A673 (cell line): ENCODE measurements around the gene ITFG1. TPM values are rescaled to one million over a fixed set of nuclear protein-coding genes. Genes with fewer than 3 reads are reported as not detected.
A peak's percentile ranks its signal among the peaks of the same experiment; 100 is the strongest.

ENCODE experiments used
- BruUV-seq: library from RNA; stranded (reverse); fragments of 400-500 nt; replicated peaks from 2 replicates; lab custom pipeline; 2021; lab: Mats Ljungman, UMichigan
- CTCF ChIA-PET: fragments of 300-600 bp; sonication (Branson Sonifier 250); formaldehyde crosslinking; loops from one replicate; lab custom pipeline; 2022; ENCODE audit warnings: antibody characterized with exemption; lab: Charles Lee
- POLR2A ChIA-PET: fragments of 300-600 bp; sonication (Branson Sonifier 250); formaldehyde crosslinking; loops from one replicate; lab custom pipeline; 2022; ENCODE audit warnings: antibody characterized with exemption; ENCODE audit not compliant: low non-redundant PET; lab: Charles Lee
- DNase-seq: peaks from one replicate; pipeline ENCODE4 v3.0.0-alpha.2; 2015; ENCODE audit warnings: low spot score
- H3K27ac ChIP-seq: fragments of 200-600 bp; sonication (generic); 2 replicates; pipeline ENCODE4 v1.5.1; 2016; ENCODE audit warnings: mixed run types, low read depth, mild to moderate bottlenecking, mixed read lengths, antibody characterized with exemption, low read length; ENCODE audit not compliant: poor library complexity, severe bottlenecking
- H3K27me3 ChIP-seq: fragments of 200-600 bp; sonication (generic); replicated peaks from 2 replicates; pipeline ENCODE4 v1.6.1; 2017; ENCODE audit warnings: mixed run types, low read depth, mild to moderate bottlenecking, mixed read lengths, antibody characterized with exemption, low read length; ENCODE audit not compliant: insufficient read depth, poor library complexity
- H3K36me3 ChIP-seq: fragments of 200-600 bp; sonication (generic); 2 replicates; pipeline ENCODE4 v1.6.1; 2016; ENCODE audit warnings: mixed run types, mild to moderate bottlenecking, mixed read lengths, antibody characterized with exemption, low read length; ENCODE audit not compliant: insufficient read depth, poor library complexity, severe bottlenecking
- H3K4me1 ChIP-seq: fragments of 200-600 bp; sonication (generic); 2 replicates; pipeline ENCODE4 v1.6.1; 2017; ENCODE audit warnings: mixed run types, mild to moderate bottlenecking, mixed read lengths, antibody characterized with exemption, low read length; ENCODE audit not compliant: insufficient read depth, poor library complexity, severe bottlenecking
- H3K4me3 ChIP-seq: fragments of 200-600 bp; sonication (generic); 2 replicates; pipeline ENCODE4 v1.5.1; 2016; ENCODE audit warnings: low read depth, mixed run types, mild to moderate bottlenecking, mixed read lengths, low read length; ENCODE audit not compliant: poor library complexity, severe bottlenecking
- H3K9me3 ChIP-seq: fragments of 200-600 bp; sonication (generic); 2 replicates; pipeline ENCODE4 v1.6.1; 2016; ENCODE audit warnings: mixed run types, low read depth, mild to moderate bottlenecking, mixed read lengths, antibody characterized with exemption, low read length; ENCODE audit not compliant: poor library complexity, severe bottlenecking
- EZH2 ChIP-seq: fragments of 200-600 bp; sonication (generic); IDR thresholded peaks from 2 replicates; pipeline ENCODE4 v1.6.1; 2017; ENCODE audit warnings: borderline replicate concordance, low read depth, mild to moderate bottlenecking, mixed read lengths, antibody characterized with exemption, low read length; ENCODE audit not compliant: poor library complexity, severe bottlenecking
- intact Hi-C: fragments of 100-400 bp; cut with micrococcal nuclease; formaldehyde crosslinking; loops from one replicate; pipeline ENCODE4 v1.10.0; 2022; ENCODE audit not compliant: unreplicated experiment
- total RNA-seq: library from RNA; stranded (reverse); gene quantifications from 2 replicates; pipeline ENCODE4 v1.2.3, GENCODE V29; 2021
- TF ChIP-seq, protein P1 (sequence below): fragments of 300-800, 200-600 bp; sonication (generic); conservative IDR thresholded peaks from 2 replicates; pipeline ENCODE4 v1.5.1; 2017; ENCODE audit warnings: low read depth, mild to moderate bottlenecking, antibody characterized with exemption, low read length, moderate library complexity, mixed read lengths

Gene ITFG1
- total RNA-seq, 1 experiment from 2014 or later, result 40.1 TPM

DNA sequence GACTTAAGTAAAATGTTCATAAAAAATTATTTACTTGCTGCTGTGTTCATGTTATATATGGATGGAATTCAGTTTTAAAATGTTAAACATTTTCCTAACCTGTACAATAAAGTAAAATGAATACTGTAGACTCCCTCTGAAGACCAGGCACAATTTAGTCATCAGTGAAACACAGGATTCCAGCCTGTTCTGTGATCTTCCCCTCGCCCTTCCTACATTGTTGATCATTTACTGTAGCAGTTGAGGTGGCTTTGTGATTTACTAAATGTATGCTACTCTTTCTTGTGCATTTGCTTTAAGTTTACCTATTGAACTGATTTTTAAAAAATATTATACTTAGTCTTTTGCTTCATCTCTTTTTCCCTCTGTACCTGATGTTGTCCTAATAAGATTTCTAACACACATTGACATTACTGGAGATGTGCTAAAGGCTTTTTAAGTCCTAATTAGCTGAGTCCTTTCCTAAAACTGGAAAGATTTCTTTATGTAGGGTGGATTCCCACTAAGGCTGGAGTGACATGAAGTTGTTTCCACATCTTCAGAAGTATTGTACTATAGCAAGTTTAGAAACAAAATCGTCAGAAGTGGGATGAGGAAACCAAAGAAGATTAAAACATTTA lies 38.3 kb upstream of the ITFG1 start:
- Histone ChIP-seq H3K27ac (no peak overlapping the region), H3K36me3 (peaks cover 15% of the 10 kb centered on the region), H3K27me3 (no peaks in the 10 kb centered on the region), H3K4me3 (no peak overlapping the region), H3K9me3 (no peaks in the 10 kb centered on the region), H3K4me1 (no peaks in the 10 kb centered on the region)
- ChIA-PET CTCF (no interaction called here), POLR2A (no interaction called here)
- DNase-seq, result no peak
- no peak for TF ChIP-seq EZH2
- TF ChIP-seq, protein P1, sequence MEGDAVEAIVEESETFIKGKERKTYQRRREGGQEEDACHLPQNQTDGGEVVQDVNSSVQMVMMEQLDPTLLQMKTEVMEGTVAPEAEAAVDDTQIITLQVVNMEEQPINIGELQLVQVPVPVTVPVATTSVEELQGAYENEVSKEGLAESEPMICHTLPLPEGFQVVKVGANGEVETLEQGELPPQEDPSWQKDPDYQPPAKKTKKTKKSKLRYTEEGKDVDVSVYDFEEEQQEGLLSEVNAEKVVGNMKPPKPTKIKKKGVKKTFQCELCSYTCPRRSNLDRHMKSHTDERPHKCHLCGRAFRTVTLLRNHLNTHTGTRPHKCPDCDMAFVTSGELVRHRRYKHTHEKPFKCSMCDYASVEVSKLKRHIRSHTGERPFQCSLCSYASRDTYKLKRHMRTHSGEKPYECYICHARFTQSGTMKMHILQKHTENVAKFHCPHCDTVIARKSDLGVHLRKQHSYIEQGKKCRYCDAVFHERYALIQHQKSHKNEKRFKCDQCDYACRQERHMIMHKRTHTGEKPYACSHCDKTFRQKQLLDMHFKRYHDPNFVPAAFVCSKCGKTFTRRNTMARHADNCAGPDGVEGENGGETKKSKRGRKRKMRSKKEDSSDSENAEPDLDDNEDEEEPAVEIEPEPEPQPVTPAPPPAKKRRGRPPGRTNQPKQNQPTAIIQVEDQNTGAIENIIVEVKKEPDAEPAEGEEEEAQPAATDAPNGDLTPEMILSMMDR, result no peak
- BruUV-seq, result no TSS peak
- intact Hi-C loops, result no loop called here

DNA sequence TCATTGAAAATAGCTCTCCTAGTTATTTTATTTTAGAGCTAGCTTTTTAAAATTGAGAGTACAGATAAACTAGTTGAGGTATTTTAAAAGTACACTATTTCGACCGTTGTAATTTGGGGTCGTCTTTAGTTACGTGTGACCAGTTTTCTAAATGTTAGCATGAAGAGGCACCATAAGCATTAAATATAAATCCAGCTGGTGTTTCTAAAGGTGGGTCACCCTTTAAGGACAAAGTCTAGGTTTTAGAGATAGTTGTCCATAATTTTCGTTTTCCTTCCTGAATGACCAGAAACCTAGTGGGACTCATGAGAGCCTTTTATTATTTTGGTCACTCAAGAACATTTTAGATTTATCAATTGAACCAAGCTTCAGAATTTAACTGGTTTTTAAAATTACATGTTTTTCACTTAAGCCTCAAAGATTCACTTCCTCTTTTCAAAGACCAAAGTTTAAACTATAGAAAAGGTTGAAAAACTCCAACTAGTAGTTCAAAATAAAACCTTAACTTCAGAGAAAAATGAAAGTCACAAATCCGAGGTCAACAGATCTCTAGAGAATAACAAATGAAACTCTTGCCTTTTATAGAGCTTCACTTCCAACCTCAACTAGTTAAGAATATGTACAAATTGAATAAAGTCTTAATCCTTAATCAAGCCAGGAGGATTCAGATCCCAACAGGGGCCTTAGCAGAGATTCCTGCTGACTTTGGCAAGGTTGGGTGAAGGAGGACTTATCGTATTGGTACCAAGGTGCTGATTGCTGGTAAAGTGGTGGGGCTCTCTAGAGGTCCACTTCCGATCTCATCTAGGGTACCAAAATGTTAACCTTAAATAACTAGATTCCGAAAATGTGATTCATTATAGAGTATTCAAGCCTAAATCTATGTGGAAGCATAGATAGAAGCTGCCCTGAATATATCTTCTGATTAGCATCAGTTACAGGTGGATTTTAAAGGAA lies 32.8 kb upstream of the ITFG1 start:
- Histone ChIP-seq H3K27ac (no peak overlapping the region), H3K4me3 (no peak overlapping the region), H3K4me1 (peaks cover 4% of the 10 kb centered on the region), H3K9me3 (peaks cover 22% of the 10 kb centered on the region), H3K27me3 (no peaks in the 10 kb centered on the region), H3K36me3 (no peaks in the 10 kb centered on the region)
- TF ChIP-seq EZH2, result no peak
- DNase-seq, result no peak
- no TSS peak for BruUV-seq
- ChIA-PET POLR2A (no interaction called here), CTCF (no interaction called here)
- intact Hi-C loops, result no loop called here

DNA sequence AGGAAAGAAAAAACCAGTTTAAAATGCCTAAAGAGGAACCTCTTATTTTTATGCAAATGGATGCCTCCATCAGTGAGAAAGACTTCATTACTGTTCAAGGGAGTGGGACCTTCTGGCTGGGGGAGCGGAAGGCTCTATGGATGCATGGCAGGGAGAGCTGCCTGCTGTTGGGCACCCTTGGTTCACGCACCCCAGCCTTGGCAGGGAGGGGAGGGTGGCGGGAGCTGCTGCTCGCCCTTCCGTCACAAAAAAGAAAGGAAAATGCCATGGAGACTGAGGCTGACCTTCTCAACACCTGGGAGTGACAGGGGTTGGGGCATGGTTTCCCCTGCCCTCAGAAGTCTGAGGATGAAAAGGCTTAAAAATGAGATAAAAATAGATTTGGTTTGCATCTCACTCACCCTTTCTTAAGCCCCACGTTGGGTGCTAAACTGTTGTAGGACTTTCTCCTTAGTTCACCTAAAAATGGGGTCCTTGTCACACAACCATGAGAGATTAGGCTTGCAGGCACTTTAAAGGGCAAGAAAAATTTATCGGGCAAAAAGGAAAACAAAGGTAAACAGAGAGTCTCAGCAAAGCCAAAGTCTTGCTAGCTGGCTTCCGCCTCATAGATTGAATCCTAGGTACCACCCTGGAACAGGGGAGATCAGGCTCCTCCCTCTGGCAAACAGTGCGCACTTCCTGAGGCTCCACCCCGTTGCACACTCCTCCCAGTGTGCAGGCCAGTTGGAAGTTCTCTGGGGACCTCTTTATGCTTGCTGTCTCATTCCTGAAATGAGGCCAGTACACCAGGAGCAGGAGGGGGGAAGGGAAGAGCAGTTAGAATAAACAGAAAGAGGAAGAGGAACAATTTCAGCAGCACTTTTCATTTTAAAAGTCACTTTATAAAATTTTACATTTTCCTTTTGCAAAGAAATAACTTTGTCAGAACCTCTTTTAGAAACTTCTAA lies 31.8 kb upstream of the ITFG1 start:
- no peak for TF ChIP-seq EZH2
- TF ChIP-seq, protein P1, result no peak
- BruUV-seq, result no TSS peak
- H3K9me3 ChIP-seq, result peaks cover 32% of the 10 kb centered on the region
- H3K27me3 ChIP-seq, result no peaks in the 10 kb centered on the region
- H3K4me1 ChIP-seq, result peaks cover 4% of the 10 kb centered on the region
- H3K36me3 ChIP-seq, result no peaks in the 10 kb centered on the region
- CTCF ChIA-PET, result no interaction called here
- H3K27ac ChIP-seq, result no peak overlapping the region
- H3K4me3 ChIP-seq, result no peak overlapping the region
- POLR2A ChIA-PET, result interaction anchor here (0.6 kb wide), 1 partner anchor 11 kb away, joined by 3 read pairs; no protein-coding TSS in a partner anchor
- DNase-seq, result peak; percentile 39
- intact Hi-C loops, result no loop called here
